ENCODE measurements around the gene HDGFL2.

HDGFL2 gene

DNA sequence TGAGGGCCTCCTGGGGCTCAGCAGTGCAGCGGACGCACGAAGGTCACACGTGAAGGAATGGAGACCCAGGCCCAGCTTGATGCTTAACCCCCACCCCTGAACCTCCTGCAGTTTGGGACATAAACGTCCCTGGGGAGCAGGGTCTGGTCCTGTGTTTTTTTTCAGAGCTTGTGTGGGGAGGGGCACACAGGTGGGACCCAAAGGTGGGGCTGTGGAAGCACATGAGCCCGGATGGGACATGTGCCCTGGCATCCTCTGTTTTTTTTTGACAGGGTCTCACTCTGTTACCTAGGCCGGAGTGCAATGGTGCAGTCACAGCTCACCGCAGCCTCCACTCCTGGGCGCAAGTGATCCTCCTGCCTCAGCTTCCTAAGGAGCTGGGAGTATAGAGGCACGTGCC lies 35.0 kb upstream of the HDGFL2 start:
- TF ChIP-seq, protein P1, sequence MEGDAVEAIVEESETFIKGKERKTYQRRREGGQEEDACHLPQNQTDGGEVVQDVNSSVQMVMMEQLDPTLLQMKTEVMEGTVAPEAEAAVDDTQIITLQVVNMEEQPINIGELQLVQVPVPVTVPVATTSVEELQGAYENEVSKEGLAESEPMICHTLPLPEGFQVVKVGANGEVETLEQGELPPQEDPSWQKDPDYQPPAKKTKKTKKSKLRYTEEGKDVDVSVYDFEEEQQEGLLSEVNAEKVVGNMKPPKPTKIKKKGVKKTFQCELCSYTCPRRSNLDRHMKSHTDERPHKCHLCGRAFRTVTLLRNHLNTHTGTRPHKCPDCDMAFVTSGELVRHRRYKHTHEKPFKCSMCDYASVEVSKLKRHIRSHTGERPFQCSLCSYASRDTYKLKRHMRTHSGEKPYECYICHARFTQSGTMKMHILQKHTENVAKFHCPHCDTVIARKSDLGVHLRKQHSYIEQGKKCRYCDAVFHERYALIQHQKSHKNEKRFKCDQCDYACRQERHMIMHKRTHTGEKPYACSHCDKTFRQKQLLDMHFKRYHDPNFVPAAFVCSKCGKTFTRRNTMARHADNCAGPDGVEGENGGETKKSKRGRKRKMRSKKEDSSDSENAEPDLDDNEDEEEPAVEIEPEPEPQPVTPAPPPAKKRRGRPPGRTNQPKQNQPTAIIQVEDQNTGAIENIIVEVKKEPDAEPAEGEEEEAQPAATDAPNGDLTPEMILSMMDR (IDR thresholded peaks at IDR 0.05; ENCODE audit: low read depth, low read length, missing control alignments), result no peak
- no peak overlapping the region for H3K4me3 ChIP-seq (replicated peaks; ENCODE audit: low read depth, low read length)
- no peak for DNase-seq (ENCODE audit: extremely low read depth, low read depth)

GRCh38 chr19:4439243-4439642 lies 32.9 kb upstream of the HDGFL2 start:
- no peak overlapping the region for H3K4me3 ChIP-seq (replicated peaks; ENCODE audit: low read depth, low read length)
- TF ChIP-seq, protein P1 (IDR thresholded peaks at IDR 0.05; ENCODE audit: low read depth, low read length, missing control alignments), result no peak
- DNase-seq (ENCODE audit: extremely low read depth, low read depth), result no peak

DNA sequence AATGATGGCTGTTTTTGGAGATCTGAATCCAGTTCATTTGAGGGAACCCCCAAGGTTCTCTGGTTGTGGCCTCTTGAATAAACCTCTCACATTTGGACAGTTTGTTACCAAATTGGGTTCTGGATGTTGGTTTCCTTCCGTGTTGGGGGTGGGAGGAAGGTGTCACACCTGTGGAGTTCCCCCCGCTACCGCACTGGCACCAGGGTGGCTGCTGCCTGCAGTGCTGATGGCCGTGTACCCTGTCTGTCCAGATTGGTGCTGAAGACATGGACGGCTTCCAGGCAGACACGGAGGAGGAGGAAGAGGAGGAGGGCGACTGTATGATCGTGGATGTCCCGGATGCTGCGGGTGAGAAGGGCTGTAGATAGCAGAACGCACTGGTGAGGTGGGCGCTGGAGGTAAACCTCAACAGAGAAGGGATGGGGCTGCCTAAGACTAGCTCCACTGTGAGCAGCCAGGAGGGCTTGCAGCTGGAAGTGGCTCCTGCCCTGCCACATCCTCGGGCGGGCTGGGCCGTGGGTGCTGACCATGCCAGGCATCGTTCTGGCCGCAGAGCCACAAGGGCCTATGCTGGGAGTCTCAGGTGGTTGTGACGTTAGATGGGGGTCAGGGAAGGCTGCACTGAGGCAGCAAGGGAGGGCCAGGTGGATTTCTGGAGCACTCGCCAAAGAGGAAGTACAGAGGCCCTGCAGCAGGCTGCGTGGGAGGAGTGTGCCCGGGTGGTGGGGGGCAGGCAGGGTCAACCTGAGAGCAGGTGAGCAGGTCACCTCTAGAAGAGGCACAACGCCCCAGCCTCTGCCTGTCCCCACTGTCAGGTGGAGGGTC lies 29.9 kb upstream of the HDGFL2 start:
- DNase-seq (ENCODE audit: extremely low read depth, low read depth), result no peak
- TF ChIP-seq, protein P1 (IDR thresholded peaks at IDR 0.05; ENCODE audit: low read depth, low read length, missing control alignments), result no peak
- no peak overlapping the region for H3K4me3 ChIP-seq (replicated peaks; ENCODE audit: low read depth, low read length)

DNA sequence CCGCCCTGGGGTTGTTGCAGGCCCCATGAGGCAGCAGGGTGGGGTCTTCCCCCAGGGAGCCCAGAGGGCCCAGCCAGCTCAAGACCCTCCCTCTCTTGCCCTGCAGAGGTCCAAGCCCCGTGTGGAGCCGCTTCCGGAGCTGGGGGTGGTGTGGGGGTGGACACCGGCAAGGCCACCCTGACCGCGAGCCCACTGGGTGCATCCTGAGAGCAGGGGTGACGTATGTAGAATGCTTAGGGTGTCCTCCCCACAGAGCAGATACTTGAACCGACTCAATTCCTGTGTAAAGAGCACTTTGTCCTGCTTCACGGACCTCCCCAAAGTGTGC lies 29.3 kb upstream of the HDGFL2 start:
- H3K4me3 ChIP-seq (replicated peaks; ENCODE audit: low read depth, low read length), result no peak overlapping the region
- no peak for DNase-seq (ENCODE audit: extremely low read depth, low read depth)
- TF ChIP-seq, protein P1 (IDR thresholded peaks at IDR 0.05; ENCODE audit: low read depth, low read length, missing control alignments), result no peak

DNA sequence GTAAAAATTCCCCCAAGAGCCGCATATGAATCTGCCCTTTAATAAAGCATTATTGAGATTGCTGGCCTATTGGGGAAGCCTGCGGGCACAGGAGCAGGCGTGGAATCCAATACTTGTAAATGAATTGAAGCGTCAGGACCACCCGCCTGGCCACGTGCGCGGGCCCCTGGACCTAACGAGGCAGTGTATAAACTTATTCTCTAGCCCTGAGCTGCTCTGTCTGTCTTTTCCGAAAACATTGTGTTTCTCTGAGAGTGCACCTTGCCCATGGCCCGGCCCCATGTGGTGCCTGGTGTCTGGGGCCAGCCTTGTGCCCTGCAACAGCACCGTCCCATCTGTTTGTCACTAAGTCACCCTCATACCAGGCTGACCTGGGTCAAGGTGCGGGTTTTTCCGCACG lies 28.9 kb upstream of the HDGFL2 start:
- no peak overlapping the region for H3K4me3 ChIP-seq (replicated peaks; ENCODE audit: low read depth, low read length)
- TF ChIP-seq, protein P1 (IDR thresholded peaks at IDR 0.05; ENCODE audit: low read depth, low read length, missing control alignments), result no peak
- DNase-seq (ENCODE audit: extremely low read depth, low read depth), result no peak

DNA sequence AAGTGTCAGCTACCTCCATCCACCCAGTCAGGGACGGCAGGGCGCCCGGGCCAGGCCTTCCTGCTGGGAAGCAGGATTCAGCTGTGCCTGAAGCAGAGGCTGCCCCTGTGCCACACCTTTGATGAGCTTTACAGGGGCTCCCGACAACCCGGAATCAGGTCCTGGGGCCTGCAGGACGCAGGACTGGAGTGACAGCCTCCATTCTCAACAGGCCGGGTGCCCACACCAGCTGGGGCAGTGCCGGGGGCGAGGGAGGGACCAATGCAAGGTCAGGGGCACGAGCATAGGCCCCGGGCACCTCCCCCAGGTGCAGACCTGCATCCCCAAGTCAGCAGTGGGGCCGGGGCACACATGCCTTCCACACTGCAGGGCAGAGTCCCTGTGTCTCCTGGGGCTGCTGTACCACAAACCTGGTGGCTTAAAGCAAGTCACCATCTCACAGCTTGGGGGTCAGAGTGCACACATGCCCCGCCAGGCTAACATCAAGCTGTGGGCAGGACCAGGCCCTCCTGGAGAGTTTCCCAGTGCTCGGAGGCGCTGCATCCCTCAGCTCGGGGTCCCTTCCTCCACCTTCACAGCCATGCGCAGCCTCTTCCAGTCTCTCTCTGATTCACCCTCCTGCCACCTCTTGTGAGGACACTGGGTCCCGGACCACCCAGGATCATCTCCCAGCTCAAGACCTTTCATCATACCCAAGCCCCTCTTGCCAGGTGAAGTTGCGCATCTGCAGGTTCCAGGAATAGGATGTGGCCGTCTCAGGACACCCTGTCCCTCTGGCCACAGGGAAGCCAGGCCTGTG lies 27.9 kb upstream of the HDGFL2 start:
- no peak for DNase-seq (ENCODE audit: extremely low read depth, low read depth)
- TF ChIP-seq, protein P1 (IDR thresholded peaks at IDR 0.05; ENCODE audit: low read depth, low read length, missing control alignments), result no peak
- no peak overlapping the region for H3K4me3 ChIP-seq (replicated peaks; ENCODE audit: low read depth, low read length)
